GM12865 (cell line): Measurements from ENCODE around the gene TSC22D3.

Experiments
- DNase-seq: peaks from one replicate; pipeline ENCODE4 v3.0.0; 2010; ENCODE audit warnings: low read depth
- H3K4me3 ChIP-seq: 2 replicates; pipeline ENCODE4 v1.5.1; 2011; ENCODE audit warnings: mild to moderate bottlenecking, low read depth, low read length, control low read depth
- CTCF ChIP-seq: IDR thresholded peaks from 2 replicates; pipeline ENCODE4 v1.5.1; 2011; ENCODE audit warnings: low read length, control low read depth, low read depth, inconsistent platforms; ENCODE audit not compliant: insufficient read depth; ENCODE audit errors: missing control alignments

The TSC22D3 gene

DNA sequence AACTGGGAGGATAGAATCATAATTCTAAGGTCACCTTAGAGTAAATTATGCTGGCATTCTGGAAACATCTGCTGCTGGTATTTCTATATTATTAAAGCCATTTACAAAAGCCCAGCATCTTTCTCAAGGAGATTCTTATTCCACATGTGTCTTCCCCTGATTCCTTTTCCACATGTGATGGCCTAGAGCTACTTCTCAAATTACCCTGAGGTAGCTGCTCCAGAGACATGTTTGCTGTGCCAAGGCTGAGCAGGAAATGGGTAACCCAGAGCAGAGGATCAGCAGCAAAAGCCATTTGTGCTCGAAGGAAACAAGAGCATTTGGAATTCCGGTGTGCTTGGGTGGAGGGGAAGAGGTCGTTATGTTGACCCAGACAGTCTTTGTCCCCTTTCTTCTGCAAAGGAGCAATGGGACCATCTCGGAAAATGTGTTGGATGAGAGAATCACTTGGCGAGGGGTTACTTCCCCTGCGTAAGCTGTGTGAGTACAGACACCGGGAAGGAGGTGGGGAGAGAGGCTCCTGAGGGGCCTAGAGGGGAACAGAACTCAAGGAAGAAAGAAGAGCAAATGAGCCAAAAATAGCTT, 24.6 kb downstream of the TSC22D3 start:
- no peak overlapping the region for H3K4me3 ChIP-seq
- DNase-seq: no peak
- no peak for TF ChIP-seq CTCF

DNA sequence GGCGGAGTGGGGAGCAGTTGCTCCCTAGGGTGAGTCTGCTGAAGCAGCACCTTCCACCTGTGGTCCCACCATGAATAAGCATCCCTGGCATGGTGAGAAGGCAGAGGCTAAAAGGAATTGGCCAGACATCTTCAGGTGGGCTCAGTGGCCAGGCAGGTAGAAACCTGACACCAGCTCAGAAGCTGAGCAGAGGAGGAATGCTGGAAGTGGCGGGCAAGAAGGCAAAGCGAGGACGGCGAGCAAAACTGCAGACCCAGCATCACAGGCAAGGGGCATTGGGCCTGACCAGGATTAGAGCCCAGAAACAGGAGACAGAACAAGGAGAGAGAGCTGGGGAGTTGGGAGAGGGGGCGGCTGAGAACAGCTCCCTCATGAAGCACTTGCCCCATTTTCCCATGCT, 25.3 kb downstream of the TSC22D3 start:
- TF ChIP-seq CTCF: no peak
- H3K4me3 ChIP-seq: no peak overlapping the region
- no peak for DNase-seq

- H3K4me3 ChIP-seq: no peak overlapping the region
- no peak for DNase-seq
- no peak for TF ChIP-seq CTCF
Observed at GRCh38 chrX:107748506-107748905, 27.1 kb downstream of the TSC22D3 start.

GRCh38 chrX:107747596-107748161, 27.9 kb downstream of the TSC22D3 start:
- no peak for DNase-seq
- no peak for TF ChIP-seq CTCF
- H3K4me3 ChIP-seq: no peak overlapping the region

DNA sequence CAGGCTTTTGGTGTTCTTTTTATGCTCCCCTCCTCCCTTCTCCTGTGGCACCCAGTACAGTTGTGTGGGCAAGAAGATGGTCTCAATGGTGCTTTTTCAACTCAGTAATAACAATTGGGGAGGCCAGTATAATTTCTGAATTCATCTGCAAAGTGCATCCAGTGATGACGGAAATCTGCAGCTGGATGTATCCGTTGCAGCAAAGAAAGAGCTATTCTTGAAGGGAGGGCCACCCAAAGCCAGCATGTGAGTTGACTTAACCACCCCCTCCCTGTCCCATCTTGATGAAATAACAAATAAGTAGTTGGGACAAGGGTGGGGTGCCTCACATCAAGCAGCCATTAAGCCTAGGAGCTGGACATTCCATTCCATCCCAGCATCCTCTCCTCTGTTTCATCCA, 30.7 kb downstream of the TSC22D3 start:
- H3K4me3 ChIP-seq: no peak overlapping the region
- no peak for DNase-seq
- no peak for TF ChIP-seq CTCF

- DNase-seq: no peak
- no peak overlapping the region for H3K4me3 ChIP-seq
- TF ChIP-seq CTCF: no peak
Observed at GRCh38 chrX:107743995-107744394, 31.6 kb downstream of the TSC22D3 start.

DNA sequence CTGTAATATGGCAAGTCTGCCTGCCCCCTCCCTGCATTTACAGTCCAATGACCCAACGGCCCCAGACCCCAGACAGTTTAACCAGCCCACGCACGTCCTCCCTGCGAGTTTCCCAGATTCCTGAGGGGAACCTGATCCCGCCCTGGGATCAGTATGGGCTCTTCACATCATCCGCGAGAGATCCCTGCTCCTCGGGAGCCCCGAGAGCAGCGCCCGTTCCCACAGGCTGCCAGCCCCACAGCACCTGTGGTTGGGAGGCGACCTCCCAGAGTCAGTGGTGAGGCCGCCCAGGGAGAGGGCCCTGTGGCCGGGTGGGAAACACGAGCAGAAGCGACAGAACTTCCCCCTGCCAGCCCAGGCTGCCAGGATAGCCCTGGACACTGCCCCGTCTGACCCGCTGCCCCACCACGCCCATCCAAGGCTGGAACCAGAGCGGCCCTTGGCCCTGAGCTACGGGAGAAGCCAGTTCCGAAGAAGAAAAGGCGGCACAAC, 32.8 kb downstream of the TSC22D3 start:
- TF ChIP-seq CTCF: no peak
- no peak overlapping the region for H3K4me3 ChIP-seq
- no peak for DNase-seq
